GM12801 (cell line): ENCODE results near the gene PRR15L.

Experiments
- CTCF ChIP-seq: IDR thresholded peaks from one replicate; pipeline ENCODE4 v1.5.1; 2011; ENCODE audit warnings: control low read depth; ENCODE audit not compliant: insufficient read length; ENCODE audit errors: extremely low read depth

PRR15L gene

GRCh38 chr17:47964856-47965255, 7.2 kb upstream of the PRR15L start:
- no peak for TF ChIP-seq CTCF

GRCh38 chr17:47962901-47963300, 5.2 kb upstream of the PRR15L start:
- no peak for TF ChIP-seq CTCF

- TF ChIP-seq CTCF = no peak
Observed at GRCh38 chr17:47961406-47961805, 3.7 kb upstream of the PRR15L start.

GRCh38 chr17:47959825-47960655, 2.4 kb upstream of the PRR15L start:
- no peak for TF ChIP-seq CTCF

- no peak for TF ChIP-seq CTCF
Observed at GRCh38 chr17:47956791-47957590, 692 bp downstream of the PRR15L start.

- TF ChIP-seq CTCF = no peak
Observed at GRCh38 chr17:47955497-47956461, 1.9 kb downstream of the PRR15L start.
